Activated CD4-positive, alpha-beta T cell treated with anti-CD3 and anti-CD28 coated beads for 4 hours (primary cell): ENCODE results near the gene UPF2.

Experiments
- DNase-seq, 2 donors: peaks; one replicate each; pipeline ENCODE4 v3.0.0-alpha.2; 2020

The UPF2 gene

DNA sequence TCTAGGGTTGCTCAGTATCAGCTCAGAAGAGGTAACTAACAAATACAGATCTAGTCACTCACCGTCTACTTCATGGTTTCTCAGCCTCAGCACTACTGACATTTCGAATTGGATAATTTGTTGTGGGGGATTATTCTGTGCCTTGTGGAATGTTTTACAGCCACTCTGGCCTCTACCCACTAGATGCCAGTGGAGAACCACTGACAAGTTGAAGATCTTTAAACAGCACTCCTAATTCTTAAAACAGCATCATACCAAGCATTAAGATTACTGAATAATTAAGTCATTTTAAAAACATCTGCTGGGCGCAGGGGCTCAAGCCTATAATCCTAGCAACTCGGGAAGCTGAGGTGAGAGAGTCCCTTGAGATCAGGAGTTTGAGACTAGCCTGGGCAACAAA, 82.6 kb downstream of the UPF2 start:
- no peak for DNase-seq

- DNase-seq = no peak
These were observed 83.7 kb downstream of the UPF2 start for GRCh38 chr10:11958956-11959355.

GRCh38 chr10:11951695-11952094, 90.9 kb downstream of the UPF2 start:
- DNase-seq = no peak

DNA sequence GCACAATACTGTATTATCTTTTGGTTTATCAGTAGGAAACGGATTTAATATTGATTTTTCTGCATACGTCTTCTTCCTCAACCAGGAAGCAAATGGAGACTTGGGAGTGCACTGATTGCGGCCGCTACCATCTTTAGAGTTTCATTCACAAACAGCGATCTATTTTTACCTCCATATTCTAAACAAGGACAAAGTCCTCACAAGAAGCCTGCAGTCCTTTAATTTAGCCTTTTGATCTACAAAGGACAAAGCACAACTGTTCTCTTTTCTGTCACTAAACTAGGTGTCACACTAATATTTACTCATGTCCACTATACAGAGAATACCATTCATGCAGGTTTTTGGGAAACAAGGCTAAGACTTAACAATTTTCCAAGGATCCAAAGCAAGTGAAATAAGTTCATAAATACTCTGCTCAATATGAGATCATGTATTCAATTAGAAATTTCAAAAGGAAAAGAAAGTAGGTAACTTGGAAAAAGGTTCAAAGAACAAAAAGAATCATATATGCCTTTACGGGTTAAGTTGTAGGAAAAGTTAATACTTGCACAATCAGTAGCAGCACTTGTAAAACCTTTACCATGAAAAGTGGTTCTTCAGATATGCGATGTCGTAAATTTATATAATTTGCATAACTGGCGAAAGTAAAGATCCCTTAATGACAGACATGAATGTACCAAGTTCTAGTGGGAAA, 92.1 kb downstream of the UPF2 start:
- no peak for DNase-seq

DNA sequence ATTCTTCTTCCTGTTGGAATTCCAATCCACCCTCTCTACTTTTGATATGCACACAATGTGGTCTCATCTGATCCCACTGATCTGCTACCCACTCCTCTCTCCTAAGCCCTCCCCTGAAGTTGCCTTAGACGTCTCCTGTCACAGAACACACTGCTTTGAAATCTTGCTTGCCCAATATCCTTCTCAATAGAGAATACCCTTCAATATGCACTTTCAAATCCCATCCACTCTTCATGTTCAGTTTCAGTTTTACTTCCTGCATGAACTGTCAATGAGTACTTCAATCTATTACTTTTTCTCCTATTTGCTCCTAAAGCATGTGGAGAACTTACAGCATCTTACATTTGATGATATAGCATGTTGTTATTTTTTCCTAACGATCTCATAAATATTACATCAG, 93.5 kb downstream of the UPF2 start:
- DNase-seq = no peak

DNA sequence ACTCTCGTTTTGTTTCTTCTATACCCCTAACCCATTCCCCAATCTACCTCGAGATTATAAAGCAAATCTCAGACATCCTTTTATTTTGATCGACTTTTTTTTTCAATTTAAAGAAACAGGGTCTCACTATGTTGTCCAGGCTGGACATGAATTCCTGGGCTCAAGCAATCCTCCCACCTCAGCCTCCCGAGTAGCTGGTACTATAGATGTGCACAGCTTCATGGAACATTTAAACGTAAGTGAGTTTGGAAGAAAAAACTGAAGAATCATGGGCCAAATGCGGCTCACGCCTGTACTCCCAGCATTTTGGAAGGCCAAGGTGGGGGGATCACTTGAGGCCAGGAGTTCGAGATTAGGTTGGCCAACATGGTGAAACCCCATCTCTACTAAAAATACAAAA, 96.0 kb downstream of the UPF2 start:
- no peak for DNase-seq

GRCh38 chr10:11936389-11937152, 106.0 kb downstream of the UPF2 start:
- no peak for DNase-seq

DNA sequence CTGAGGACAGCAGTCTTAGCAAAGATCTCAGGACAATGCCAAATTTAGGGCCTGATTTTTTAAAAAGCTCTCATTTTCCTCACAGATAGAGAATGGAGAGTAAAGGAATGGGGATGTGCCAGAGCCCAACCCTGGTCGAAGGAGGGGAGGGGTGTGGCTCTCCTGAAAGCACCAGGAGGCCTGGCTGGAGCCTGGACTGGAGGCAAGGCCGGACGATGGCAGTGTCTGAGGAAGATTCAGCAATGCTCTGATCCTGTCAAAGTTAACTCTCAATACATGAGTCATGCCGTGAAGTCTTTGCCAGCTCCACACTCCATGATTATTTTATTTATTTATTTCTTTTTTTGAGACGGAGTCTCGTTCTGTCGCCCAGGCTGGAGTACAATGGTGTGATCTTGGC, 108.3 kb downstream of the UPF2 start:
- no peak for DNase-seq

GRCh38 chr10:11933577-11934223, 108.9 kb downstream of the UPF2 start:
- no peak for DNase-seq

GRCh38 chr10:11931038-11931437, 111.6 kb downstream of the UPF2 start:
- DNase-seq = no peak

DNA sequence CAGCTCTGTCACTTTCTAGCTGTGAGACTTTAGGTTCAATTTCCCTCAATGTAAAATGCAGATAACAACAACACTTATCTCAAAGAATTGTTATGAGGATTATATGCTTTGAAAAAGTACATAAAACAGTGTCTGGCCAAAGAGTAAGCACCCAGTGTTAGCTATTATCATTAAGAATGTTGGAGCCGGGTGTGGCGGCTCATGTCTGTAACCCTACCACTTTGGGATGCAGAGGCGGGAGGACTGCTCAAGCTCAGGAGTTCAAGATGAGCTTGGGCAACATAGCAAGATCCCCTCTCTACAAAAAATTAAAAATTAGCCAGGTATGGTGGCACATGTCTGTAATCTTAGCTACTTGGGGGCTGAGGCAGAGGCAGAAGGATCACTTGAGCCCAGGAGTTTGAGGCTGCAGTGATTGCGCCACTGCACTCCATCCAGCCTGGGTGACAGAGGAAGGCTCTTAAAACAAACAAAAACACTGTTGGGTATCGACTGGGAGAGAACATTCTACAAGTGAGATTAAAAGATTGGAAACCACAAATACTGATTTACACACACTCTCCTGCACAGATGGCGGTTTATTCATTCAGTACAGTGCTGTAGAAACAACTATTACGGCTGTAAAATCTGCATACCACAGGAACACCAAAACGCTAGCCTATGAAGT, 112.2 kb downstream of the UPF2 start:
- no peak for DNase-seq

GRCh38 chr10:11927746-11928145, 114.9 kb downstream of the UPF2 start:
- DNase-seq = no peak

DNA sequence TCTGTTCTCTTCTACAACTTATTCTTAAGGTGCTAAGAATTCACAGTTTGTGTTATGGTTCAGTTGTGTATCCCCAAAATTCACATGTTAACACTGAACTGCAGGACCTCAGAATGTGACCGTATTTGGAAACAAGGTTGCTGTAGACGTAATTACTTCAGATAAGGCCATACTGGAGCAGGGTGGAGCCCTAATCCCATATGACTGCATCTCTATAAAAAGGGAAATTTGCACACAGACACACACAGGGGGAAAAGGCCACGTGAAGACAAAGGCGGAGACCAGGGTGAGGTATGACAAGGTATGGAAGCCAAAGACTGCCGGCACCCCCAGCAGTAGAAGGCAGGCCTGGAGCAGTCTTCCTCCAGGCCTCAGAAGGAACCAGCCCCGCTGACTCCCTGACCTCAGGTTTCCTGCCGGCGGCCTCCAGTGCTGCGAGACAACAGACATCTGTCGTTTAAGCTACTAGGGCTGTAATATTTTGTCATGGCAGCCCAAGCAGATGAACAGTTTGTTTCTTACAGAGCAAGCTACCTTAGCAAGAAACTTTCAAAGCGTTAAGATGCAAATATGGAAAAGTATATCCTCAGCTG, 120.7 kb downstream of the UPF2 start:
- no peak for DNase-seq

DNA sequence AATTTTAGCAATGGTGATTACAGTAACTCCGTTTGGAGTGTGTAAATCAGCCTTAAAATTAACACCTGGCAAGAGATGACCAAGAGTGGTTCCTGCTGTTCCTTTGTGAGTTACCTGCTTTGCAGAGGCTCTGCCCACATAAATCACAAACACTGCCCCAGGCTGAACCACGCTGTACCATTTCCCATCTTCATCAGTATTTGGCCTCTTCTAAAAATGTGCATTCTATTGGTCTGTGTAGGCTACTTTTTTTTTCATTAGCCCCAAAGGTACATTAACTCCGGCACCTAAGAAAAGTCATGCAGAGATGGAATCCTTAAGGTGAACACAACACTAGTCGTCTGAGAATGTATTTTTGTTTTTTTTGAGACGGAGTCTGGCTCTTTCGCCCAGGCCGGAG, 123.3 kb downstream of the UPF2 start:
- DNase-seq = no peak

DNA sequence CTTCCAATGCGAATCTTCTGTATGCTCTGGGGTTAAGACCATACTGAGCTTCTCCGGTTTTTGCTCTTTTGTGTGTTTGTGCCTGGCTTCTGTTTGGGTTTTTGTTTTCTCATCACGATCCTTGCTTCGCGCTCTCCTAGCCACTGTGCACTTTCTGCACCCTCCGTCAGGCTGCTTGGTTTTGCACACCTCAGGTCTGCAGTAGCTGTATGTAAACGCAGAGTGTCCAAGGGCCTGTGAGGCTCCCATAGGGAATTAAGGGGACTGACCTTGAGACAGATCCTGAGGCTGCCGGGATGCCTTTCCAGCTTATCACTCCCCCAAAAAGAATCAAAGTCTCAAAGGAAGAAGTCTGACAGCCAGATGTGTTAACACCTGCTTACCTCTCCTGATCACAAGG, 124.2 kb downstream of the UPF2 start:
- no peak for DNase-seq

- no peak for DNase-seq
These were observed 129.4 kb downstream of the UPF2 start for GRCh38 chr10:11913079-11913641.

DNA sequence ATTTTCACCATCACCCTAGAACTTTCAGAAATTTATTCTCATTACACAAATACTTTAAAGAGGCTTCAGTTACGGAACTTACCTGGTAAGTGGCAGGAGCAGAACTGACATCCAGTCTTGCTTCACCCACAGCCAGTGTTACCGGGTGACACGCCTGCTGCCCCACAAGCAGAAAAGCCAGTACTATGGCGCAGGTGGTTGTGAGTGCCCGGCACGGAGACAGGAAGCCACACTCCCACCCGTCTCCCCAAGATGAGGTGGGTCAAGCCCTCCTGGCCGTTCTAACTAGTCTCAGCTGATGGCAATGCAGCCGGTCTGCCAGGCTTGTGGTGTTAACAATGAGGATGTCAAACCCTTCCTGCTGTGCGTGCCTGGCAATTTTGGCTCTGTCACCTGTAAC, 132.5 kb downstream of the UPF2 start:
- DNase-seq = no peak

GRCh38 chr10:11909618-11910017, 133.0 kb downstream of the UPF2 start:
- DNase-seq = no peak

DNA sequence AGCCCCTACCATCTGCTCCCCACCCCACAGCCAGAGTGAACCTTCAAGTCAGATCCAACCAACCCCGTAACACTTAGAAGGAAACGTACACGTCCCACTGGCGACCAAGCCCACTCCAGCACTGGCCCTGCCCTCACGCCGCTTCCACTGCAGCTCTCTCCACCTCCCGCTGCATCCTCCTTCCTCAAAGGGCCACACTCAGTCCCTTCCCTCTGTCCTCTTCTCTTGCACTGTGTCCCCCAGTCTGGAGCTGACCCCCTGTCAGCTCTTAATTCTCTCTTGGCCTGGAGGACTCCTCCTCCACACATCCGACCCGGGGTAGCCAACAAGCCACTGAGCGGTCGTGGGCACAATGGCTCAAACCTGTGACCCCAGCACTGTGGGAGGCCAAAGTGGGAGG, 133.6 kb downstream of the UPF2 start:
- DNase-seq = no peak

GRCh38 chr10:11908536-11908935, 134.1 kb downstream of the UPF2 start:
- DNase-seq = no peak

DNA sequence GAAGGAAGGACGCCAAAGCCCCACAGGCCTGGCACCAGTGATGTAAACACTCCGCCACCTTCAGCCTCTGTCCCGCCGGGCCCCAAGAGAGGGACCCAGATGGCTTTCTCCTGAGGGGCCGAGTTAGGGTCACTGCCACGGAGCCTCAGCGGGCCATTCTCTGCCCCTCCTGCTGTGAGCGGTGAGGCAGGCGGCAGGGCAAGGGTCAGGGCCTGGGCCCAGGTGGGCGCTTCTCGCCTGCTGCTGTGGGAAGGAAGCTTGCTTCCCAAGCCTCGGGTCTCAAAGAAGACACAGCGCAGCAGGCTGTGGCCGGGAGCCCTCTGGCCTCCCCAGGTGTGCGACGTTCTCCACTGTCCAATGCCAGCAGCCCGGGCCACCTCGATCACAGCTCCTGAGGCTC, 134.7 kb downstream of the UPF2 start:
- DNase-seq = no peak

GRCh38 chr10:11906714-11907113, 135.9 kb downstream of the UPF2 start:
- DNase-seq = no peak

GRCh38 chr10:11902646-11903045, 140.0 kb downstream of the UPF2 start:
- DNase-seq = no peak
